ENCODE results near the gene NEK6.

The NEK6 gene

DNA sequence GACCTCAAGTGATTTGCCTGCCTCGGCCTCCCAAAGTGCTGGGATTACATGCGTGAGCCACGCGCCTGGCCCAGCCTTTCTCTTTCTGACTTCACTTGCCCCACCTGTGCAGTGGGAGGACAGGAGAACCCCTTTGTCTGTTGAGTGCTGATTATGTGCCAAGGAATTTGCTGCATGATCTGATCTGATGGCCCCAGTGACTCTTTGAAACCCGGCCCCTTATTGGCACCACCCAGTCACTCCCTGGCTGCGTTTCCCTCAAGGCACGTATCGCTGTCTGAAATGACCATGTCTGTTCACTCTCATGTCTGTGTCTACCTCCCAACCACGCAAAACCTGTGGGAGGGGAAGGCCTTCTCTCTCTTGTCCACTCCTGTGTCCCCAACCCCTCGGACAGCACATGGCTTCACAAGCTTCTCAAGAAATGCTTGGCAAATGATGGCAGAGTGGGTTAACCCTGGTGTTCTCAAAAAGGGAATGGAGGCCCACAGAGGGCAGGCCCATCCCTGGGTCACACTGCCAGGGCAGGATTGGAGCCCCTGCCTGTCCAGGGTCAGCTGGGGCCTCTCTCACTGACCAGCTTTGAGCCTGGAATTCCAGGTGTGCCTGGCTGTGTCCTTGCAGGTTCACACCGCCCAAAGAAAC lies 21.9 kb downstream of the NEK6 start:
- ATAC-seq (no peak), DNase-seq (no peak)

DNA sequence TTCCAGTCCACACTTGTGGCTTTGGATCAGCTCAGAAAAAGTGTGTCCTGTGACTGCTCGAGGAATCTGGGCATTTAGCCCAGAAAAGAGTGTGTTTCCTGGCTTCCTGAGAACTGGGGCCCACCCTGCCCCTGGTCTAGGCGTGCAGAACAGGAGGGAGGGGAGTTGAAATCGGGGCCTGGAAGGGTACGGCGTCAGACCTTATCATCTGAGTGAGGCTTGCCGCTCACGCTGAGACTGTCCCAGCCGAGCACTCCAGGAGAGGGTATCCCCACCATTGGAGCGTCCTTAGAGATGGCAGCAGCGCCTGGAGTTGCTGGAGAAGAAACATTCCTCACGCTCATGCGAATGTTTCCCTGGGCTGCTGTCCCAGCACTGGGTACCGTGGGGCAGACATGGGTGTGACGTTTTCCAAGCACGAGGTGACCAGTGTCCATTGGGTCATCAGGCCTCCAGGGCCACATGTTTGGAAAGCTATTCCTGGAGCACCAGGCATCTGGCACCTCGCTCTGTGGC lies 22.5 kb downstream of the NEK6 start:
- DNase-seq (no peak), ATAC-seq (no peak)

GRCh38 chr9:124281931-124282371 lies 24.2 kb downstream of the NEK6 start:
- DNase-seq (no peak), ATAC-seq (no peak)

DNA sequence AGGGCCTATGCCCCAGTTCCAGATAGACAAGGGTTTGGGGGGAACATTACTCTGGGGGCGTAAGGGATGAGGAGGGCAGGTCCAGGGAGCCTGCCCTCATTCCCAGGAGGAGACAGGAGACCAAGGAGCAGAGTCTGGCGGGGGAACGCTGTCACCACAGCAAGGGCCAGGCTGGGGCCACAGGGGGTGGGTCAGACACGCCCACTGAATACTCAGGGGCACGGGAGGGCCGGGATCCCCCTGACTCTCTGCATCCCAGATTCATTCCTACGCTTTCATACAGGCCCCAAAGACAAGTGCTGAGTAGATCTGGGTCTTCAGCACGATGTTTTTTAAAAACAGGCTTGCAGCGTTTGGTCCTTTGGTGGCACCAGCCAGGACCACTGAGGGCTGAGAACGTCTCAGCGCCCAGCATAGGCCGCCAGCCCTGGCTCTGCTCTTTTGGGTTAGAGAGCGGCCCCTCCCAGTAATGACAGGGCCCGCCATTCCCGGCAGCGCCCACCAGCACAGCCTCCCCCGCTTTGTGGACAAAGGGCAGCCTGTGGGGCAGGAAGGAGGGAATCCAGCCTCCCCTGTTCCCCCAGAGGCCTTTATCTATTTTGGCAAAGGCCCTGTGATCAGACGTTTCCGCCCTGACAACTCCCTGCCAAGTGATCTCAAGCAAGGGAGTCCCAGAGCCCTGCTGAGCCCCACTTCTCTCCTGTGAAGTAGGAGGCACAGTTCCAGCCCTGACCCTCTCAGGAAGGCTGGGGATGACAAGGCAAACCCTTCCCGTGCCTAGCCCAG lies 24.9 kb downstream of the NEK6 start:
- no peak for ATAC-seq
- no peak for DNase-seq

DNA sequence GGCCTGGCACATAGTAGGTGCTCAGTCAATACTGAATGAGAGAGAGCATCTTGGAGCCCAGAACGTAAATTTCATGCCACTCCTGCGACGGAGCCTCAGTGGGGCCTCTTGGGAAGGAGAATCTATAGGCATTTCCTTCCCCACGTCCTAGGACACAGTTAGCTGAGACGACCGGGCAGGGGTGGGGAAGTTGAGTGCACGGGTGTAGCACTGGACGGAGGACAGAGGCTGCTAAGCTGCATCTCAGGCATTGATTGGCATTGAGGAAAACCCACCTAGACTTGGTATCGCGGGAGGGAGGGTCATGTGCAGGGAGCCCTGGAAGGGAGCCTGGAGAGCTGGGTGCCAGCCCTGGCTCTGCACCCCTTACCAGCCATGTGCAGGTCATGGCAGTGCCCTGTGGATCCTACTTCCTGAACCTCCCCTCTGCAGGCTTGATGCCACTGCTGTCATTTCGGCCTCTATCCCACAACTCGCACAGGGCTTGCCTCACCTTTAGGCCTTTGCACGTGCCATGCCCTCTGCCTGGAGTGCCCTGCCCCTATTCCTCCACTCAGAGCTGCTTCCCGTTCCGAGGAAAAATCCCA lies 25.6 kb downstream of the NEK6 start:
- ATAC-seq (no peak), DNase-seq (no peak)

- ATAC-seq (no peak), DNase-seq (no peak)
These were observed 26.6 kb downstream of the NEK6 start for GRCh38 chr9:124284237-124284831.

- DNase-seq, result no peak
- ATAC-seq, result no peak
These were observed 27.2 kb downstream of the NEK6 start for GRCh38 chr9:124284940-124285441.

DNA sequence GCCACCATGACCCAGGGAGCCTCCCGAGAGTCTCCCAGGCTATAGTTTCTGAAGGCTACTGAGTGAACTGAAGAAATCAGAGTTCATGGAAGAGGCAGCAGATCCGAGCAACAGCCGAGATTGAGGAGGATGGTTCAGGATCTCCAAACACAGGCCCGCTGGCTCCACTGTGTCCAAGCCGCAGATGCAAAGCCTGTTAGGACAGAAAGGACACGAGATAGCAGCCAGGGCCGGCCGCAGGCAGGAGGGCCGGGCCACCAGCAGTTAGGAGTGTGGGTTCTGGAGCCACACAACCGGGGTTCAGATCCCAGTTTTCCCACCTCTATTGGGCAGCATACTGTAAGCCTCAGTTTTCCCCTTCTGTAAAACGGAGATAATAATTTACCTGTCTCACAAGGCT lies 27.7 kb downstream of the NEK6 start:
- no peak for ATAC-seq
- no peak for DNase-seq

GRCh38 chr9:124285903-124286291 lies 28.1 kb downstream of the NEK6 start:
- peak; percentile 22 for ATAC-seq
- DNase-seq, result peak; percentile 62

DNA sequence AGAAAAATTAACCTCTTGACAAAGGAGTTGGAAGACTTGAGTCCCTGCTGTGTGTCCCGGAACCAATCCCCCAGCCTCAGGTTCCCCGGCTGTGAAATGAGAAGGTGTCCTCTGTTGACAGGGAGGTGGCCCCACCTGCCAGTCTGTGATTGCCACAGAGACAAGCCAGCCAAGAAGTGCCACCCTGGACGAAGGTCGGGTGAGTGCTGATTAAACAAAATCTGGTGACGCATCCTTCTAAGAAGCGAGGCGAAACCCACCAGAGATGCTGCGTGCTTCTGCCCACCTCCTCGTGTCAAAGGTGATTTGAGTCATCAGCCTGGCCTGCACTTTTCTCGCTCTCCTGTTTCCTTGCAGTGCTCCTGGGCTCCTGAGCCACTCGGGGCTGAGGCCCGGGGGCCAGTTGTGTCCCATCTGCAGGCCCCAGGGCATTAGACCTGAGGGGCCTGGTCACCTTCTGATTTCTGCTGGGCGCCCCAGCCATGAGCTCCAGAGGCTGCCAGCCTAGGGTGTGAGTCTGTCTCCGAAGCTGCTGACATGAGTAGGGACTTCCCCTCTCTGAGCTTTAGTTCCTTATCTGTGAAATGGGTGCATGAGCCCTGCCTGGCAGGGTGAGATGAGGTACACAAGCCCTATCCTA lies 28.7 kb downstream of the NEK6 start:
- peak; percentile 73 for DNase-seq

GRCh38 chr9:124290053-124290591 lies 32.4 kb downstream of the NEK6 start:
- DNase-seq (peak; percentile 22), ATAC-seq (no peak)

More for the DNA sequence above, 28.7 kb downstream of the NEK6 start:
- peak; percentile 90 for ATAC-seq

DNA sequence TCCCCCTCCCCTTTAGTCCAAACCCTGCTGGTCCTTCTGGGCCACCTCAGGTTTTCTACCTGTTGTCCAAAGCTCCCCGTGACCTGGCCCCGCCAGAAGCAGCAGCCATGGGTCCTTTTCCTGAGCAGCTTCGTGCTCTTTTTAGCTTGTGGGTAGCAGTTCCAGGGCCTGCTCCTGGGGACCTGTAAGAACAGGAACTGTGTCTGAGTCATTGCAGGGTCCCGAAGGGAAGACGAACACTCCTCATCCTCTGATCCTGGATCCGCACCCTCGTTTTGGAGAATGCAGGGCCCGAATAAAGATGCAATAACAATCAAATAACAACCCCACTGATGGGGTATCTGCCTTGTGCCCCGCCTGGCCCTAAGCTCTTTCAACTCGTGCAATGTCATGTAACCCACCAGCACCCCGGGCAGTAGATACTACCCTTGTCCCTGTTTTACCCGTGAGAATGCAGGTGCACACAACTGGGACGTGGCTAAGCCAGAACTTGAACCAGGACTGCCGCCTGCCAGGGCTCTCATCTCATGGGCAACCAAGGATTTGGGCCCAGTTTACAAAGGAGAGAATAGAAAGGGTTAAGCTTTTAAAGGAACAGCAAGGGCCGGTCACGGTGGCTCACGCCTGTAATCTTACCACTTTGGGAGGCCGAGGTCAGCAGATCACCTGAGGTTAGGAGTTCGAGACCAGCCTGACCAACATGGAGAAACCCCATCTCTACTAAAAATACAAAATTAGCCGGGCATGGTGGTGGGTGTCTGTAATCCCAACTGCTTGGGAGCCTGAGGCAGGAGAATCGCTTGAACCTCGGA lies 33.2 kb downstream of the NEK6 start:
- ATAC-seq, result no peak

DNA sequence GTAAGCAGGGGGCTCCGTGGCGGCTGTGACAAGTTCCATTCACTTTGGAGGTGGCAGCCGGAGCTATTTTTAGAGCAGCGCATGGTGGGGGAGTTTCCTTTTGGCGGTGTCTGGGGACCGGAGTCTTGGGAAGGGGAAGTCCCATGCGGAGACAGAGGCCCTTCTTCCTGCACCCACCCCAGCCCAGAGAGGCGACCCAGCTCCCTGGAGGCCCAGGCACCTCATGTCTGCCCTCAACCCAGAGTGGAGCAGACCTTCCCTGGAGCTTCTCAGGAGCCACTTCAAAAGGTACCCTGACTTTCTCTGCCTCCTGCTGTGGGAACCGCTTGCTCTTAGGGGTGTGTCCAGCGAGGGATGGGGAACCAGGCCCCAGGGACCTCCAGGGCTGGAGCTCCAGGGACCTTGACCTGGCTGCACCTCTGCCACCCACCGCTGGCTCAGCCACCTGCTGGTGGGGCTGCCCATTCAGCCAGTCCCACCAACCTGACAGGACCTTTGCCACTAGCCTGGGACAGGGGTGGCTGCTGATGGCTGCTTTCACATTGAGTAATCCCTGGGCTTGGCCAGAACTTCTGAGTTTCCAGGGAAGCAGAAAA lies 34.1 kb downstream of the NEK6 start:
- DNase-seq (peak; percentile 82), ATAC-seq (peak; percentile 92)

More for the DNA sequence above, 33.2 kb downstream of the NEK6 start:
- no peak for DNase-seq

- DNase-seq (peak; percentile 25), ATAC-seq (no peak)
These were observed 35.2 kb downstream of the NEK6 start for GRCh38 chr9:124292696-124293593.

DNA sequence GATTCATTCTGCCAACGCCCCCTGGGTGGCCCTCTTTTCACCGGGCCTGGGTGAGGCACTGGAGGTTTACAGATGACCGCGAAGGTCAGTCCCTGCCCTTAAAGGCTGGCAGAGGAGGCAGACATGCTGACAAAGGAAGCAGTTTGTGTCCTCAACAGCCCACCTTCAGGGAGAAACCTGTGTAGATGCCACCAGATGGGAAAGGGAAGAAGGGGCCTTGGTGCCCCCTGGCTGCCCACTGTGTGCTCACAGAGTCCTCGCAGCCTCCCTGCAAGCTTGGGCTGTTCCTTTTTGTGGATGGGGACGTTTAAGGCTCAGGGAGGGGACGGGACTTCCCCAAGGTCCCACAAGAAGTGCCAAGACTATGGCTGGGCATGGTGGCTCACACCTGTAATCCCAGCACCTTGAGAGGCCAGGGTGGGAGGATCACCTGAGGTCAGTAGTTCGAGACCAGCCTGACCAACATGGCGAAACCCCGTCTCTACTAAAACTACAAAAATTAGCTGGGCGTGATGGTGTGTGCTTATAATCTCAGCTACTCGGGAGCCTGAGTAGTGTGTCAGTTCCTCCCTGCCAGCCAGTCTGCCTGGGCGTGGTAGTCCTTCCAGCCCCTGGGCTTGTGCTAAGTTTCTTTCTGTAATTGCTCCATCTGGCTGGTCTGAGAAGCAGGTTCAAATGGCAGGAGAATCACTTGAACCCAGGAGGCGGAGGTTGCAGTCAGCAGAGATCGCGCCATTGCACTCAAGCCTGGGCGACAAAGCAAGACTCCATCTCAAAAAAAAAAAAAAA lies 36.2 kb downstream of the NEK6 start:
- DNase-seq (no peak), ATAC-seq (no peak)

DNA sequence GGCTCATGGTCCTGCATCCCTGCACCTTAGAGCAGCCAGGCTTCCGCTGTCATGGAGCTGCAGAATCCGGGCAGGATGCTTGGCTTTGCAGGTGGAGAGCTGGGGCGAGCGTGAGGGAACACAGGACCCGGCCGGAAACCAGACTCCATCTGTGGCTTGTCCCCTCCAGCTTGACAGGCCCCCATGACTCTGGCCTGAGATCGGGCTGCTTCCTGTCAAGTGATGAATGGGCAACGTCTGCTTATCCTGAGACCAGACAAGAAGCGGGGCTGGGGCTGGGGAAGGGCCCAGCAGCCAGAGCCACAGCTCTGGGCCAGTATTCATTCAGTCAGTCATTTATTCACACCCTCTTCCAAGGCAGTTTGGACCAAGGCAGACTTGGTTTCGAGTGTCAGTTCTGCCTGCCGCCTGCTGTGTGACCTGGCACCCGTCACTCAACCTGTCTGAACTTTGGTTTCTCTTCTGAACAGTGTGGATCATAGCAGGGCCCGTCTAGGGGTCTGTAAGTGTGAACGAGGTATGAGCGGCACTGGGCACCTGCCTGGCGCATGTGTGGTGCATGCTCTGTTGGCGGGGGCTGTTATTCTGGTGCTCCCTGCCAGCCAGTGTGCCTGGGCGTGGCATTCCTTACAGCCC lies 37.5 kb downstream of the NEK6 start:
- no peak for DNase-seq
- no peak for ATAC-seq

- no peak for DNase-seq
- no peak for ATAC-seq
These were observed 38.3 kb downstream of the NEK6 start for GRCh38 chr9:124296094-124296493.
